Smooth muscle cell (in vitro differentiated cells): ENCODE results near the gene INTS4. TPM values are rescaled to one million over a fixed set of nuclear protein-coding genes. Genes with fewer than 3 reads are reported as not detected.
"Not testable (repeated sequence)": the region's sequence is repeated elsewhere in the genome, so short reads cannot be mapped to it uniquely, and the experiment has no call there.

Source experiments
- DNase-seq: peaks from one replicate; lab custom pipeline; 2025; ENCODE audit not compliant: unreplicated experiment; lab: John Stamatoyannopoulos, UW
- H2AFZ ChIP-seq: fragments of 200-600 bp; sonication (generic); 2 replicates; pipeline ENCODE4 v1.6.0; 2016; ENCODE audit warnings: antibody characterized with exemption, low read depth, mild to moderate bottlenecking
- H3F3A ChIP-seq: fragments of 200-600 bp; sonication (generic); 2 replicates; pipeline ENCODE4 v1.6.0; 2017; ENCODE audit warnings: antibody characterized with exemption, low read depth
- H3K27ac ChIP-seq: fragments of 200-600 bp; sonication (generic); 2 replicates; pipeline ENCODE4 v1.5.1; 2016; ENCODE audit warnings: low read depth, mild to moderate bottlenecking
- H3K27me3 ChIP-seq: fragments of 200-600 bp; sonication (generic); 2 replicates; pipeline ENCODE4 v1.6.1; 2016; ENCODE audit warnings: low read depth, mild to moderate bottlenecking
- H3K36me3 ChIP-seq: fragments of 200-600 bp; sonication (generic); 2 replicates; pipeline ENCODE4 v1.5.1; 2016; ENCODE audit warnings: low read depth
- H3K4me1 ChIP-seq: fragments of 200-600 bp; sonication (generic); 2 replicates; pipeline ENCODE4 v1.5.1; 2016; ENCODE audit warnings: low read depth
- H3K4me2 ChIP-seq: fragments of 200-600 bp; sonication (generic); 2 replicates; pipeline ENCODE4 v1.6.0; 2016; ENCODE audit warnings: mild to moderate bottlenecking
- H3K4me3 ChIP-seq: fragments of 200-600 bp; sonication (generic); 2 replicates; pipeline ENCODE4 v1.5.1; 2016; ENCODE audit warnings: mild to moderate bottlenecking
- H3K79me2 ChIP-seq: fragments of 200-600 bp; sonication (generic); 2 replicates; pipeline ENCODE4 v1.6.0; 2016; ENCODE audit warnings: low read depth, mild to moderate bottlenecking
- H3K9ac ChIP-seq: fragments of 200-600 bp; sonication (generic); 2 replicates; pipeline ENCODE4 v1.6.0; 2016; ENCODE audit warnings: low read depth
- H3K9me3 ChIP-seq: fragments of 200-600 bp; sonication (generic); replicated peaks from 2 replicates; pipeline ENCODE4 v1.5.1; 2016; ENCODE audit warnings: low read depth
- H4K20me1 ChIP-seq: fragments of 200-600 bp; sonication (generic); 2 replicates; pipeline ENCODE4 v1.6.0; 2016; ENCODE audit warnings: low read depth
- CTCF ChIP-seq: fragments of 200-600 bp; sonication (generic); IDR thresholded peaks from 2 replicates; pipeline ENCODE4 v1.5.1; 2017; ENCODE audit warnings: borderline replicate concordance, mild to moderate bottlenecking, antibody characterized with exemption; ENCODE audit not compliant: insufficient read depth, poor library complexity, severe bottlenecking
- WGBS: methylation state at CpG from one replicate; pipeline ENCODE4 v1.1.7; 2016; ENCODE audit warnings: low lambda C conversion rate; 5-methylcytosine and 5-hydroxymethylcytosine counted together
- polyA plus RNA-seq: library from polyadenylated mRNA; unstranded; fragments of >200 nt; fragmentation: Nextera tagmentation; extraction: Ambion mirVana; gene quantifications from 2 replicates; pipeline ENCODE4 v1.2.1, GENCODE V29; 2016
- total RNA-seq: library from RNA; depleted of rRNA; stranded (reverse); fragments of >200 nt; gene quantifications from 2 replicates; pipeline ENCODE4 v1.2.3, GENCODE V29; 2014

The INTS4 gene
- total and polyA plus RNA-seq, 2 experiments from 2014 or later = 22.4 to 28.9 TPM

- H3K36me3 ChIP-seq = no peaks in the 10 kb centered on the region
- H3K4me3 ChIP-seq = no peak overlapping the region
- H3K4me2 ChIP-seq = peak overlapping the region; percentile 56
- no peak overlapping the region for H2AFZ ChIP-seq
- H4K20me1 ChIP-seq = no peaks in the 10 kb centered on the region
- no peaks in the 10 kb centered on the region for H3K9me3 ChIP-seq
- no peaks in the 10 kb centered on the region for H3K27me3 ChIP-seq
- H3K27ac ChIP-seq = peak overlapping the region; percentile 43
- no peak for DNase-seq
- H3K4me1 ChIP-seq = peaks cover 4% of the 10 kb centered on the region
- H3K9ac ChIP-seq = no peak overlapping the region
- H3K79me2 ChIP-seq = no peaks in the 10 kb centered on the region
- WGBS = 44% methylated on average over 1 of the region's 1 CpG
- TF ChIP-seq CTCF = no peak
- peaks cover 20% of the 10 kb centered on the region for H3F3A ChIP-seq
Observed at GRCh38 chr11:77866336-77866735, 128.1 kb downstream of the INTS4 start.

GRCh38 chr11:77865805-77866204 is 128.7 kb downstream of the INTS4 start:
- Histone ChIP-seq H3K79me2 (no peaks in the 10 kb centered on the region), H3K27ac (peak overlapping the region; percentile 43), H3F3A (peaks cover 20% of the 10 kb centered on the region), H3K36me3 (no peaks in the 10 kb centered on the region), H3K27me3 (no peaks in the 10 kb centered on the region), H3K9me3 (no peaks in the 10 kb centered on the region), H4K20me1 (no peaks in the 10 kb centered on the region), H3K4me3 (no peak overlapping the region), H3K9ac (no peak overlapping the region), H3K4me2 (peak overlapping the region; percentile 56), H2AFZ (no peak overlapping the region), H3K4me1 (peaks cover 4% of the 10 kb centered on the region)
- TF ChIP-seq CTCF = no peak
- 6% methylated on average over 1 of the region's 1 CpG for WGBS
- DNase-seq = no peak

GRCh38 chr11:77861444-77861843 is 133.0 kb downstream of the INTS4 start:
- H3K4me1 ChIP-seq, H3K79me2 ChIP-seq, H3K27me3 ChIP-seq, H3K9me3 ChIP-seq, H3K36me3 ChIP-seq, H3K4me3 ChIP-seq, DNase-seq, H3K9ac ChIP-seq, H2AFZ ChIP-seq, H3K4me2 ChIP-seq, H4K20me1 ChIP-seq, H3K27ac ChIP-seq: not testable (repeated sequence)
- 93% methylated on average over 10 of the region's 10 CpGs for WGBS
- H3F3A ChIP-seq = peaks cover 14% of the 10 kb centered on the region

- DNase-seq, H3K27me3 ChIP-seq, H3K4me1 ChIP-seq, H3K4me2 ChIP-seq, H3K36me3 ChIP-seq, H3K79me2 ChIP-seq, H4K20me1 ChIP-seq, H2AFZ ChIP-seq, H3K27ac ChIP-seq, H3K9ac ChIP-seq, H3K4me3 ChIP-seq, H3F3A ChIP-seq, H3K9me3 ChIP-seq: not testable (repeated sequence)
- WGBS = 90% methylated on average over 10 of the region's 10 CpGs
Observed at GRCh38 chr11:77857906-77858457, 136.5 kb downstream of the INTS4 start.

GRCh38 chr11:77854838-77855237 is 139.6 kb downstream of the INTS4 start:
- Histone ChIP-seq H3K9ac (no peak overlapping the region), H3K4me1 (no peaks in the 10 kb centered on the region), H3K9me3 (peaks cover 8% of the 10 kb centered on the region), H2AFZ (no peak overlapping the region), H3K4me2 (no peak overlapping the region), H3F3A (no peaks in the 10 kb centered on the region), H3K4me3 (no peak overlapping the region), H4K20me1 (no peaks in the 10 kb centered on the region), H3K27ac (no peak overlapping the region), H3K36me3 (peaks cover 15% of the 10 kb centered on the region), H3K79me2 (no peaks in the 10 kb centered on the region), H3K27me3 (no peaks in the 10 kb centered on the region)
- DNase-seq = no peak
- no peak for TF ChIP-seq CTCF
- WGBS = 100% methylated on average over 2 of the region's 2 CpGs
